Measurements from ENCODE around the gene DDX20.

The DDX20 gene

GRCh38 chr1:111755331-111756123 lies at the start of gene DDX20:
DDX20 (plus strand) TSS chr1:111755901; CDS start chr1:111755925, 24 bp downstream.
- peak; percentile 80 to 88 for DNase-seq (ENCODE audit: low read depth in 2 of 2, low spot score in 1 of 2)

GRCh38 chr1:111706921-111707320 lies 48.8 kb upstream of the DDX20 start:
- no peak for DNase-seq (ENCODE audit: low read depth in 2 of 2, low spot score in 1 of 2)

GRCh38 chr1:111707906-111708305 lies 47.8 kb upstream of the DDX20 start:
- no peak for DNase-seq (ENCODE audit: low read depth in 2 of 2, low spot score in 1 of 2)

GRCh38 chr1:111709986-111710385 lies 45.7 kb upstream of the DDX20 start:
- no peak for DNase-seq (ENCODE audit: low read depth in 2 of 2, low spot score in 1 of 2)

- no peak for DNase-seq (ENCODE audit: low read depth in 2 of 2, low spot score in 1 of 2)
These were observed 39.4 kb upstream of the DDX20 start for GRCh38 chr1:111716333-111716732.

GRCh38 chr1:111717450-111717849 lies 38.3 kb upstream of the DDX20 start:
- DNase-seq (ENCODE audit: low read depth in 2 of 2, low spot score in 1 of 2) = no peak

GRCh38 chr1:111719135-111719534 lies 36.6 kb upstream of the DDX20 start:
- no peak for DNase-seq (ENCODE audit: low read depth in 2 of 2, low spot score in 1 of 2)

- DNase-seq (ENCODE audit: low read depth in 2 of 2, low spot score in 1 of 2) = no peak
These were observed 36.0 kb upstream of the DDX20 start for GRCh38 chr1:111719674-111720132.

GRCh38 chr1:111720274-111720976 lies 35.3 kb upstream of the DDX20 start:
- DNase-seq (ENCODE audit: low read depth in 2 of 2, low spot score in 1 of 2) = no peak

GRCh38 chr1:111720977-111721786 lies 34.5 kb upstream of the DDX20 start:
- no peak for DNase-seq (ENCODE audit: low read depth in 2 of 2, low spot score in 1 of 2)

- DNase-seq (ENCODE audit: low read depth in 2 of 2, low spot score in 1 of 2) = no peak
These were observed 32.5 kb upstream of the DDX20 start for GRCh38 chr1:111723091-111723806.

- DNase-seq (ENCODE audit: low read depth in 2 of 2, low spot score in 1 of 2) = no peak
These were observed 31.8 kb upstream of the DDX20 start for GRCh38 chr1:111723871-111724270.

- no peak for DNase-seq (ENCODE audit: low read depth in 2 of 2, low spot score in 1 of 2)
These were observed 30.5 kb upstream of the DDX20 start for GRCh38 chr1:111725192-111725591.

- no peak for DNase-seq (ENCODE audit: low read depth in 2 of 2, low spot score in 1 of 2)
These were observed 28.6 kb upstream of the DDX20 start for GRCh38 chr1:111727056-111727455.

GRCh38 chr1:111729271-111729921 lies 26.3 kb upstream of the DDX20 start:
- no peak for DNase-seq (ENCODE audit: low read depth in 2 of 2, low spot score in 1 of 2)

GRCh38 chr1:111729946-111730681 lies 25.6 kb upstream of the DDX20 start:
- no peak for DNase-seq (ENCODE audit: low read depth in 2 of 2, low spot score in 1 of 2)

- DNase-seq (ENCODE audit: low read depth in 2 of 2, low spot score in 1 of 2) = no peak
These were observed 25.0 kb upstream of the DDX20 start for GRCh38 chr1:111730706-111731105.

GRCh38 chr1:111731956-111732355 lies 23.7 kb upstream of the DDX20 start:
- DNase-seq (ENCODE audit: low read depth in 2 of 2, low spot score in 1 of 2) = no peak

- DNase-seq (ENCODE audit: low read depth in 2 of 2, low spot score in 1 of 2) = no peak
These were observed 23.0 kb upstream of the DDX20 start for GRCh38 chr1:111732718-111733117.

Measured in stimulated activated CD8-positive, alpha-beta memory T cell treated with anti-CD3 and anti-CD28 coated beads, Interleukin-4, amount 100 ng/mL, for 4 hours (primary cell).